K562 (cell line): Measurements from ENCODE around the gene PTH1R. TPM values are rescaled to one million over a fixed set of nuclear protein-coding genes. Genes with fewer than 3 reads are reported as not detected.

Source experiments
- ATAC-seq: fragments of 200-7000 bp; cut with Tn5 transposase; 3 replicates; pipeline ENCODE4 v1.9.1; 2020; ENCODE audit warnings: moderate library complexity
- BruUV-seq: library from RNA; stranded (reverse); fragments of 400-500 nt; replicated peaks from 2 replicates; lab custom pipeline; 2021; lab: Mats Ljungman, UMichigan
- CTCF ChIA-PET: fragments of 300-600 bp; formaldehyde crosslinking; extraction: SDS; loops from one replicate; lab custom pipeline; 2021; ENCODE audit warnings: low intra/inter-chr PET ratio; lab: Yijun Ruan, JAX
- POLR2A ChIA-PET: fragments of 300-600, 350-650 bp; sonication (Branson Sonifier 250); formaldehyde crosslinking; extraction: SDS; loops from one replicate; lab custom pipeline; 2021; ENCODE audit warnings: antibody characterized with exemption, inconsistent platforms; lab: Yijun Ruan, JAX
- DNase-seq, 4 experiments: peaks; one replicate each; pipeline versions ENCODE4 v3.0.0 to v3.0.0-alpha.2; 2011 to 2018; ENCODE audit warnings: low spot score in 3 of 4, mixed read lengths in 3 of 4; ENCODE audit errors: extremely low read depth in 1 of 4
- FAIRE-seq: peaks from 2 replicates; lab custom pipeline; 2011; peaks lifted over from hg19 to GRCh38; lab: Jason Lieb, UNC
- H2AFZ ChIP-seq: 2 replicates; pipeline ENCODE4 v1.6.0; 2011; ENCODE audit warnings: low read depth, low read length, control low read depth, inconsistent platforms
- H3K27ac ChIP-seq: fragments of 200-600 bp; 3 replicates; pipeline ENCODE4 v1.8.0; 2011; ENCODE audit warnings: low read depth, mild to moderate bottlenecking, control low read depth, inconsistent platforms, low read length, moderate library complexity, mixed read lengths; ENCODE audit errors: extremely low read depth
- H3K27me3 ChIP-seq, 2 experiments: fragments of 300-600 bp in 1 of 2; 2 replicates in 1 of 2; 3 replicates in 1 of 2; pipeline versions ENCODE4 v1.6.0 to v1.8.0; 2011; ENCODE audit warnings: inconsistent platforms in 2 of 2, low read length in 2 of 2, mild to moderate bottlenecking in 1 of 2, mixed read lengths in 1 of 2, moderate library complexity in 1 of 2; ENCODE audit not compliant: control insufficient read depth in 2 of 2, insufficient read depth in 2 of 2
- H3K36me3 ChIP-seq: fragments of 300-600 bp; 3 replicates; pipeline ENCODE4 v1.8.0; 2011; ENCODE audit warnings: mild to moderate bottlenecking, low read length, inconsistent platforms; ENCODE audit not compliant: control insufficient read depth, insufficient read depth
- H3K4me1 ChIP-seq, 2 experiments: fragments of 200-600 bp in 1 of 2; replicated peaks in 1 of 2; 2 replicates in 1 of 2; 3 replicates in 1 of 2; pipeline versions ENCODE4 v1.5.1 to v1.8.0; 2011; ENCODE audit warnings: inconsistent platforms in 2 of 2, low read length in 2 of 2, mild to moderate bottlenecking in 1 of 2, mixed read lengths in 1 of 2, moderate library complexity in 1 of 2; ENCODE audit not compliant: control insufficient read depth in 2 of 2, insufficient read depth in 2 of 2
- H3K4me2 ChIP-seq: 2 replicates; pipeline ENCODE4 v1.6.1; 2011; ENCODE audit warnings: low read length, control low read depth, inconsistent platforms, mixed read lengths; ENCODE audit not compliant: insufficient read depth
- H3K4me3 ChIP-seq: fragments of 200-600 bp; sonication (generic), shearing (Covaris generic); 2 replicates; pipeline ENCODE4 v1.5.1; 2016; ENCODE audit warnings: control low read depth, inconsistent platforms
- H3K79me2 ChIP-seq: fragments of 200-600 bp; 3 replicates; pipeline ENCODE4 v1.8.0; 2011; ENCODE audit warnings: low read length, inconsistent platforms; ENCODE audit not compliant: control insufficient read depth, insufficient read depth
- H3K9ac ChIP-seq, 2 experiments: 2 replicates each; pipeline versions ENCODE4 v1.6.0 to v1.6.1; 2011; ENCODE audit warnings: low read depth in 2 of 2, low read length in 2 of 2, control low read depth in 1 of 2, inconsistent platforms in 1 of 2, mild to moderate bottlenecking in 1 of 2, mixed read lengths in 1 of 2; ENCODE audit not compliant: insufficient read depth in 1 of 2
- H3K9me1 ChIP-seq: one replicate; pipeline ENCODE4 v1.6.0; 2011; ENCODE audit warnings: inconsistent platforms, mild to moderate bottlenecking, low read length, moderate library complexity; ENCODE audit not compliant: control insufficient read depth, insufficient read depth
- H3K9me3 ChIP-seq: replicated peaks from 2 replicates; pipeline ENCODE4 v1.5.1; 2011; ENCODE audit warnings: low read depth, low read length, inconsistent platforms; ENCODE audit not compliant: control insufficient read depth, insufficient read depth
- H4K20me1 ChIP-seq: replicated peaks from 2 replicates; pipeline ENCODE4 v1.6.1; 2011; ENCODE audit warnings: low read length, inconsistent platforms, mixed read lengths; ENCODE audit not compliant: control insufficient read depth, insufficient read depth
- CBX3 ChIP-seq, 2 experiments: IDR thresholded peaks; 1 replicate in 1 of 2; 2 replicates in 1 of 2; pipeline ENCODE4 v1.6.1; 2012; ENCODE audit warnings: inconsistent platforms in 2 of 2, low read length in 2 of 2, borderline replicate concordance in 1 of 2, control low read depth in 1 of 2
- CBX5 ChIP-seq: IDR thresholded peaks from 2 replicates; pipeline ENCODE4 v1.6.1; 2014; ENCODE audit warnings: low read depth, borderline replicate concordance
- DNMT1 ChIP-seq: fragments of 450-650 bp; IDR thresholded peaks from 2 replicates; pipeline ENCODE4 v1.6.1; 2016; ENCODE audit warnings: antibody characterized with exemption, mild to moderate bottlenecking
- FOSL1 ChIP-seq: fragments of 200-800 bp; sonication (Bioruptor generic); conservative IDR thresholded peaks from 2 replicates; pipeline ENCODE4 v1.6.1; 2016; ENCODE audit warnings: missing genetic modification characterization, missing compliant biosample characterization
- NFE2 ChIP-seq: IDR thresholded peaks from 2 replicates; pipeline ENCODE4 v1.6.1; 2014; ENCODE audit warnings: antibody characterized with exemption, low read depth
- NR3C1 ChIP-seq: sonication (generic); formaldehyde crosslinking; IDR thresholded peaks from 2 replicates; pipeline ENCODE4 v1.8.1; 2022; ENCODE audit warnings: missing genetic modification reagents
- SRSF1 ChIP-seq: fragments of 200-400 bp; formaldehyde crosslinking; IDR thresholded peaks from 2 replicates; pipeline ENCODE4 v1.6.1; 2017; ENCODE audit warnings: mild to moderate bottlenecking, low read depth, low read length, moderate library complexity
- TRIM28 ChIP-seq: fragments of 450-650 bp; IDR thresholded peaks from 2 replicates; pipeline ENCODE4 v1.6.1; 2017
- ZNF146 ChIP-seq: IDR thresholded peaks from one replicate; pipeline ENCODE4 v1.6.1; 2018; ENCODE audit warnings: missing compliant biosample characterization; ENCODE audit not compliant: unreplicated experiment
- WGBS: fragments of 100-300 bp; shearing (Covaris generic); methylation state at CpG from one replicate; pipeline ENCODE4 v1.1.6; 2016; ENCODE audit warnings: low coverage, mixed read lengths; ENCODE audit not compliant: insufficient coverage; ENCODE audit errors: missing lambda C conversion rate; 5-methylcytosine and 5-hydroxymethylcytosine counted together
- in situ Hi-C: fragments of 300-500 bp; cut with MboI; formaldehyde crosslinking; loops from 4 replicates; pipeline ENCODE4 v1.15.0; 2018; ENCODE audit warnings: inconsistent platforms, mixed read lengths
- intact Hi-C: fragments of 100-400 bp; cut with micrococcal nuclease; formaldehyde crosslinking; loops from 2 replicates; pipeline ENCODE4 v1.14.2; 2022
- polyA plus RNA-seq, 8 experiments: library from polyadenylated mRNA; depleted of rRNA in 4 of 8; stranded (reverse) in 5 of 8; unstranded in 3 of 8; fragments of >200 nt; fragmentation: Nextera tagmentation in 2 of 8; fragmentation: Illumina TruSeq in 1 of 8; extraction: Ambion mirVana in 2 of 8; extraction: Trizol in 1 of 8; gene quantifications; 2 replicates each; pipeline versions ENCODE4 v1.2.1 to v1.2.3, GENCODE V29; 2011 to 2014; ENCODE audit warnings: inconsistent platforms in 1 of 8, missing spikeins in 1 of 8
- total RNA-seq, 7 experiments: library from RNA; depleted of rRNA in 6 of 7; stranded (reverse); fragments of >200 nt in 6 of 7; fragmentation: Illumina TruSeq in 2 of 7; extraction: Trizol in 2 of 7; gene quantifications; 2 replicates each; pipeline versions ENCODE4 v1.2.1 to v1.2.3, GENCODE V29; 2011 to 2021; ENCODE audit warnings: low replicate concordance in 1 of 7
- TF ChIP-seq, protein P1 (sequence below), 2 experiments: fragments of 450-650 bp in 1 of 2; sonication (generic) in 1 of 2; formaldehyde crosslinking in 1 of 2; IDR thresholded peaks in 1 of 2; conservative IDR thresholded peaks in 1 of 2; 2 replicates each; pipeline versions ENCODE4 v1.6.1 to v1.8.1; 2016 to 2023; ENCODE audit warnings: mild to moderate bottlenecking in 2 of 2, moderate library complexity in 2 of 2, inconsistent platforms in 1 of 2, missing genetic modification reagents in 1 of 2
- TF ChIP-seq, protein P2 (sequence below): fragments of 450-650 bp; formaldehyde crosslinking; IDR thresholded peaks from 2 replicates; pipeline ENCODE4 v1.4.0; 2020; ENCODE audit warnings: mild to moderate bottlenecking, mixed read lengths
- TF ChIP-seq, protein P3 (sequence below): fragments of 250-450 bp; sonication (Bioruptor Pico); IDR thresholded peaks from 2 replicates; pipeline ENCODE4 v1.5.1; 2021; ENCODE audit warnings: mild to moderate bottlenecking
- TF ChIP-seq, protein P4 (sequence below): fragments of 450-650 bp; IDR thresholded peaks from 2 replicates; pipeline ENCODE4 v1.6.1; 2018; ENCODE audit warnings: mild to moderate bottlenecking, low read depth; ENCODE audit not compliant: partially characterized antibody

Gene PTH1R
- total and polyA plus RNA-seq, 9 of the 15 experiments (the other 6 are each of a cell fraction or from before 2014, with no cell fraction given): not detected

DNA sequence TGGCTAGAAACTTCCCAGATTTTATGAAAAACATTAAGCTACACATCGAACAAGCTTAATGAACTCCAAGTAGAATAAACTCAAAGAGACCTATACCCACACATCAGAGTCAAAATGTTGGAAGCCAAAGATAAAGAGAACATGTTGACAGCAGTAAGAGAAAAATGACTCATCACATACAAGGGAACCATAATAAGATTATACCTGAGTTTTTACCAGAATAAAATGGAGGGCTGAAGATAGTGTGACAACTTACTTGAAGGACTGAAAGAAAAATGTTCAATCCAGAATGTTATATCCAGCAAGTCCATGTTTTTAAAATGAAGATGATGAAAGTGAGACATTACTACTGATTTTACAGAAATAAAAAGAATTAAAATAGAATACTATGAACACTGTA, 37.0 kb upstream of the PTH1R start:
- no peak overlapping the region for H2AFZ ChIP-seq
- intact Hi-C loops: no loop called here
- H3K9ac ChIP-seq: no peak overlapping the region
- WGBS: 0% methylated on average over 1 of the region's 1 CpG
- no peaks in the 10 kb centered on the region for H4K20me1 ChIP-seq
- ChIA-PET CTCF (no interaction called here), POLR2A (interaction anchor here (1.3 kb wide), 1 partner anchor 9 kb away, joined by 4 read pairs; no protein-coding TSS in a partner anchor)
- peaks cover 0 to 7% of the 10 kb centered on the region in 2 experiments; a peak in 3 of 5 replicates for H3K27me3 ChIP-seq
- H3K27ac ChIP-seq: no peak overlapping the region
- TF ChIP-seq ZNF146 (CRISPR knock-in tag) (no peak), NFE2 (0 out of 2 replicates have a peak, but pooled peaks have one; percentile 24), CBX3 (IDR thresholded peaks at IDR 0.05; ENCODE audit: borderline replicate concordance in 1 of 2, low read length in 2 of 2) (peak in 1 of 2 experiments; percentile 96; a peak in 2 of 3 replicates), SRSF1 (no peak), CBX5 (peak; percentile 91), TRIM28 (peak; percentile 96), NR3C1 (CRISPR knock-in tag) (no peak), DNMT1 (no peak), FOSL1 (tag) (0 out of 2 replicates have a peak, but pooled peaks have one; percentile 32)
- TF ChIP-seq, protein P1, sequence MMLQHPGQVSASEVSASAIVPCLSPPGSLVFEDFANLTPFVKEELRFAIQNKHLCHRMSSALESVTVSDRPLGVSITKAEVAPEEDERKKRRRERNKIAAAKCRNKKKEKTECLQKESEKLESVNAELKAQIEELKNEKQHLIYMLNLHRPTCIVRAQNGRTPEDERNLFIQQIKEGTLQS (IDR thresholded peaks at IDR 0.05): peak; percentile 34; the same call in 1 of the 2 replicates
- TF ChIP-seq, protein P1 (CRISPR knock-in tag; conservative IDR thresholded peaks at IDR 0.05): no peak
- TF ChIP-seq, protein P2, sequence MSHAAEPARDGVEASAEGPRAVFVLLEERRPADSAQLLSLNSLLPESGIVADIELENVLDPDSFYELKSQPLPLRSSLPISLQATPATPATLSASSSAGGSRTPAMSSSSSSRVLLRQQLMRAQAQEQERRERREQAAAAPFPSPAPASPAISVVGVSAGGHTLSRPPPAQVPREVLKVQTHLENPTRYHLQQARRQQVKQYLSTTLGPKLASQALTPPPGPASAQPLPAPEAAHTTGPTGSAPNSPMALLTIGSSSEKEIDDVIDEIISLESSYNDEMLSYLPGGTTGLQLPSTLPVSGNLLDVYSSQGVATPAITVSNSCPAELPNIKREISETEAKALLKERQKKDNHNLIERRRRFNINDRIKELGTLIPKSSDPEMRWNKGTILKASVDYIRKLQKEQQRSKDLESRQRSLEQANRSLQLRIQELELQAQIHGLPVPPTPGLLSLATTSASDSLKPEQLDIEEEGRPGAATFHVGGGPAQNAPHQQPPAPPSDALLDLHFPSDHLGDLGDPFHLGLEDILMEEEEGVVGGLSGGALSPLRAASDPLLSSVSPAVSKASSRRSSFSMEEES (CRISPR knock-in tag): no peak
- TF ChIP-seq, protein P3, sequence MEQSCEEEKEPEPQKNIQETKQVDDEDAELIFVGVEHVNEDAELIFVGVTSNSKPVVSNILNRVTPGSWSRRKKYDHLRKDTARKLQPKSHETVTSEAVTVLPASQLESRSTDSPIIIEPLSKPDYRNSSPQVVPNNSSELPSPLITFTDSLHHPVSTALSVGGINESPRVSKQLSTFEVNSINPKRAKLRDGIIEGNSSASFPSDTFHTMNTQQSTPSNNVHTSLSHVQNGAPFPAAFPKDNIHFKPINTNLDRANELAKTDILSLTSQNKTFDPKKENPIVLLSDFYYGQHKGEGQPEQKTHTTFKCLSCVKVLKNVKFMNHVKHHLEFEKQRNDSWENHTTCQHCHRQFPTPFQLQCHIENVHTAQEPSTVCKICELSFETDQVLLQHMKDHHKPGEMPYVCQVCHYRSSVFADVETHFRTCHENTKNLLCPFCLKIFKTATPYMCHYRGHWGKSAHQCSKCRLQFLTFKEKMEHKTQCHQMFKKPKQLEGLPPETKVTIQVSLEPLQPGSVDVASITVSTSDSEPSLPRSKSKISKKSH (CRISPR knock-in tag): peak; percentile 81; the same call in 1 of the 2 replicates
- TF ChIP-seq, protein P4, sequence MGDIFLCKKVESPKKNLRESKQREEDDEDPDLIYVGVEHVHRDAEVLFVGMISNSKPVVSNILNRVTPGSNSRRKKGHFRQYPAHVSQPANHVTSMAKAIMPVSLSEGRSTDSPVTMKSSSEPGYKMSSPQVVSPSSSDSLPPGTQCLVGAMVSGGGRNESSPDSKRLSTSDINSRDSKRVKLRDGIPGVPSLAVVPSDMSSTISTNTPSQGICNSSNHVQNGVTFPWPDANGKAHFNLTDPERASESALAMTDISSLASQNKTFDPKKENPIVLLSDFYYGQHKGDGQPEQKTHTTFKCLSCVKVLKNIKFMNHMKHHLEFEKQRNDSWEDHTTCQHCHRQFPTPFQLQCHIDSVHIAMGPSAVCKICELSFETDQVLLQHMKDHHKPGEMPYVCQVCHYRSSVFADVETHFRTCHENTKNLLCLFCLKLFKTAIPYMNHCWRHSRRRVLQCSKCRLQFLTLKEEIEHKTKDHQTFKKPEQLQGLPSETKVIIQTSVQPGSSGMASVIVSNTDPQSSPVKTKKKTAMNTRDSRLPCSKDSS: peak; percentile 14
- in situ Hi-C loops: no loop called here
- H3K79me2 ChIP-seq: no peaks in the 10 kb centered on the region
- H3K4me1 ChIP-seq: peaks cover 2 to 5% of the 10 kb centered on the region in 2 experiments; a peak in 2 of 5 replicates
- no peak overlapping the region for H3K4me3 ChIP-seq
- DNase-seq: no peak
- BruUV-seq: no TSS peak
- no peaks in the 10 kb centered on the region for H3K9me3 ChIP-seq
- FAIRE-seq: no peak
- no peak for ATAC-seq
- H3K4me2 ChIP-seq: no peak overlapping the region
- no peaks in the 10 kb centered on the region for H3K36me3 ChIP-seq
- no peaks in the 10 kb centered on the region for H3K9me1 ChIP-seq
